Smooth muscle cell (in vitro differentiated cells): ENCODE results near the gene CMTM1. TPM values are rescaled to one million over a fixed set of nuclear protein-coding genes. Genes with fewer than 3 reads are reported as not detected.

Experiments used
- DNase-seq: peaks from one replicate; lab custom pipeline; 2025; ENCODE audit not compliant: unreplicated experiment; lab: John Stamatoyannopoulos, UW
- H2AFZ ChIP-seq: fragments of 200-600 bp; sonication (generic); 2 replicates; pipeline ENCODE4 v1.6.0; 2016; ENCODE audit warnings: antibody characterized with exemption, low read depth, mild to moderate bottlenecking
- H3F3A ChIP-seq: fragments of 200-600 bp; sonication (generic); 2 replicates; pipeline ENCODE4 v1.6.0; 2017; ENCODE audit warnings: antibody characterized with exemption, low read depth
- H3K27ac ChIP-seq: fragments of 200-600 bp; sonication (generic); 2 replicates; pipeline ENCODE4 v1.5.1; 2016; ENCODE audit warnings: low read depth, mild to moderate bottlenecking
- H3K27me3 ChIP-seq: fragments of 200-600 bp; sonication (generic); 2 replicates; pipeline ENCODE4 v1.6.1; 2016; ENCODE audit warnings: low read depth, mild to moderate bottlenecking
- H3K36me3 ChIP-seq: fragments of 200-600 bp; sonication (generic); 2 replicates; pipeline ENCODE4 v1.5.1; 2016; ENCODE audit warnings: low read depth
- H3K4me1 ChIP-seq: fragments of 200-600 bp; sonication (generic); 2 replicates; pipeline ENCODE4 v1.5.1; 2016; ENCODE audit warnings: low read depth
- H3K4me2 ChIP-seq: fragments of 200-600 bp; sonication (generic); 2 replicates; pipeline ENCODE4 v1.6.0; 2016; ENCODE audit warnings: mild to moderate bottlenecking
- H3K4me3 ChIP-seq: fragments of 200-600 bp; sonication (generic); 2 replicates; pipeline ENCODE4 v1.5.1; 2016; ENCODE audit warnings: mild to moderate bottlenecking
- H3K79me2 ChIP-seq: fragments of 200-600 bp; sonication (generic); 2 replicates; pipeline ENCODE4 v1.6.0; 2016; ENCODE audit warnings: low read depth, mild to moderate bottlenecking
- H3K9ac ChIP-seq: fragments of 200-600 bp; sonication (generic); 2 replicates; pipeline ENCODE4 v1.6.0; 2016; ENCODE audit warnings: low read depth
- H3K9me3 ChIP-seq: fragments of 200-600 bp; sonication (generic); replicated peaks from 2 replicates; pipeline ENCODE4 v1.5.1; 2016; ENCODE audit warnings: low read depth
- H4K20me1 ChIP-seq: fragments of 200-600 bp; sonication (generic); 2 replicates; pipeline ENCODE4 v1.6.0; 2016; ENCODE audit warnings: low read depth
- CTCF ChIP-seq: fragments of 200-600 bp; sonication (generic); IDR thresholded peaks from 2 replicates; pipeline ENCODE4 v1.5.1; 2017; ENCODE audit warnings: borderline replicate concordance, mild to moderate bottlenecking, antibody characterized with exemption; ENCODE audit not compliant: insufficient read depth, poor library complexity, severe bottlenecking
- WGBS: methylation state at CpG from one replicate; pipeline ENCODE4 v1.1.7; 2016; ENCODE audit warnings: low lambda C conversion rate; 5-methylcytosine and 5-hydroxymethylcytosine counted together
- polyA plus RNA-seq: library from polyadenylated mRNA; unstranded; fragments of >200 nt; fragmentation: Nextera tagmentation; extraction: Ambion mirVana; gene quantifications from 2 replicates; pipeline ENCODE4 v1.2.1, GENCODE V29; 2016
- total RNA-seq: library from RNA; depleted of rRNA; stranded (reverse); fragments of >200 nt; gene quantifications from 2 replicates; pipeline ENCODE4 v1.2.3, GENCODE V29; 2014

Gene CMTM1
- total and polyA plus RNA-seq, 2 experiments from 2014 or later: 0.27 to 2.5 TPM

DNA sequence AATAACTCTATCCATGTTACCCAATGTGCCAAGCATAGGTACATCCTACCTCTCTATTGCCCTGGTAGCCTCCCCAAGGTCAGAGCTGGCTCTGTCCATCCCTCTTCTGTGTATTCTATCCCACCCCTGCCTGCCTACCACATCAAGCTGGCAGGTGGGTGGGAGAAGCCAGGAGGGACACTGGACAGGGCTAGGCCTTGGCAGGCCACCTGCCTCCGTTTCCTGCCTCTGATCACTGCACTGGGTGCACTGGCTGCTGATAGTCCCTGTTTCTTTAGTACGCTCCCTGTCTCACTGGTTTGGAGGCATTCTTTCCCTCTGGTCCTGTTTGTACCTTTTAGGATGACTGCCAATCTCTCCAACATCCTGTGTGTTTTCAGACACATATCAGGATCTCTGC is 29.0 kb upstream of the CMTM1 start:
- DNase-seq: no peak
- no peaks in the 10 kb centered on the region for H3K36me3 ChIP-seq
- H3K4me3 ChIP-seq: no peak overlapping the region
- H3K27me3 ChIP-seq: no peaks in the 10 kb centered on the region
- no peaks in the 10 kb centered on the region for H4K20me1 ChIP-seq
- no peak overlapping the region for H2AFZ ChIP-seq
- no peak overlapping the region for H3K27ac ChIP-seq
- no peaks in the 10 kb centered on the region for H3K79me2 ChIP-seq
- H3K9ac ChIP-seq: no peak overlapping the region
- no peak overlapping the region for H3K4me2 ChIP-seq
- H3K9me3 ChIP-seq: no peaks in the 10 kb centered on the region
- H3F3A ChIP-seq: no peaks in the 10 kb centered on the region
- WGBS: 89% methylated on average over 2 of the region's 2 CpGs
- TF ChIP-seq CTCF: no peak
- no peaks in the 10 kb centered on the region for H3K4me1 ChIP-seq

GRCh38 chr16:66538910-66539309 is 27.3 kb upstream of the CMTM1 start:
- Histone ChIP-seq H3K9ac (no peak overlapping the region), H3K4me1 (no peaks in the 10 kb centered on the region), H2AFZ (no peak overlapping the region), H3F3A (no peaks in the 10 kb centered on the region), H3K4me3 (no peak overlapping the region), H3K27ac (no peak overlapping the region), H3K36me3 (no peaks in the 10 kb centered on the region), H4K20me1 (no peaks in the 10 kb centered on the region), H3K4me2 (no peak overlapping the region), H3K79me2 (no peaks in the 10 kb centered on the region), H3K27me3 (no peaks in the 10 kb centered on the region), H3K9me3 (no peaks in the 10 kb centered on the region)
- DNase-seq: no peak
- WGBS: 79% methylated on average over 5 of the region's 5 CpGs
- no peak for TF ChIP-seq CTCF

- DNase-seq: no peak
These were observed 26.4 kb upstream of the CMTM1 start for GRCh38 chr16:66539623-66540469.

More at GRCh38 chr16:66539623-66540469, 26.4 kb upstream of the CMTM1 start:
- H3K9ac ChIP-seq: no peak overlapping the region
- no peaks in the 10 kb centered on the region for H3K36me3 ChIP-seq
- H2AFZ ChIP-seq: no peak overlapping the region
- no peak overlapping the region for H3K4me2 ChIP-seq
- no peaks in the 10 kb centered on the region for H3F3A ChIP-seq
- no peaks in the 10 kb centered on the region for H3K79me2 ChIP-seq
- TF ChIP-seq CTCF: no peak
- H3K9me3 ChIP-seq: no peaks in the 10 kb centered on the region
- no peaks in the 10 kb centered on the region for H3K27me3 ChIP-seq
- no peaks in the 10 kb centered on the region for H3K4me1 ChIP-seq
- 90% methylated on average over 3 of the region's 3 CpGs for WGBS
- no peak overlapping the region for H3K4me3 ChIP-seq
- peak overlapping the region; percentile 11 for H3K27ac ChIP-seq
- H4K20me1 ChIP-seq: no peaks in the 10 kb centered on the region
